Measurements from ENCODE around the gene WRAP73. TPM values are rescaled to one million over a fixed set of nuclear protein-coding genes. Genes with fewer than 3 reads are reported as not detected.

WRAP73 gene
- total RNA-seq, 1 donor = 28.0 TPM

GRCh38 chr1:3581296-3582036 lies 68.4 kb downstream of the WRAP73 start:
- DNase-seq (ENCODE audit: low read depth in 2 of 3, low spot score in 2 of 3) = no peak

Other genes starting within 250 kb of the WRAP73 start
- 0.27 TPM for gene ARHGEF16, start 195.4 kb downstream of the WRAP73 start, total RNA-seq
- 74.1 TPM for gene MEGF6, start 38.6 kb downstream of the WRAP73 start, total RNA-seq
- 18.9 TPM for gene TPRG1L, start 25.1 kb downstream of the WRAP73 start, total RNA-seq
- gene TP73, start 2.4 kb upstream of the WRAP73 start, total RNA-seq = under 0.01 TPM
- gene CCDC27, start 102.3 kb upstream of the WRAP73 start, total RNA-seq = not detected
- 15.6 TPM for gene SMIM1, start 122.6 kb upstream of the WRAP73 start, total RNA-seq
- gene LRRC47, start 146.4 kb upstream of the WRAP73 start, total RNA-seq = 27.7 TPM
- 15.3 TPM for gene CEP104, start 207.1 kb upstream of the WRAP73 start, total RNA-seq
- gene DFFB, start 207.4 kb upstream of the WRAP73 start, total RNA-seq = 15.6 TPM

Data from hematopoietic multipotent progenitor cell (in vitro differentiated cells).